HepG2 (cell line): ENCODE results near the gene RRM2.

Experiments used
- CTCF ChIP-seq: sonication (generic); formaldehyde crosslinking; IDR thresholded peaks from 2 replicates; pipeline ENCODE4 v1.5.0; 2020; ENCODE audit warnings: mild to moderate bottlenecking, missing genetic modification reagents, moderate library complexity
- FOSL2 ChIP-seq: sonication (generic); formaldehyde crosslinking; IDR thresholded peaks from 2 replicates; pipeline ENCODE4 v1.4.0; 2020; ENCODE audit warnings: missing genetic modification reagents
- MZF1 ChIP-seq: sonication (generic); formaldehyde crosslinking; IDR thresholded peaks from 2 replicates; pipeline ENCODE4 v1.8.1; 2023; ENCODE audit warnings: mild to moderate bottlenecking, missing genetic modification reagents, borderline replicate concordance
- NR2F6 ChIP-seq, 2 experiments: IDR thresholded peaks; 2 replicates each; pipeline ENCODE4 v1.6.1; 2016; ENCODE audit warnings: antibody characterized with exemption in 1 of 2, mild to moderate bottlenecking in 1 of 2
- POLR2A ChIP-seq, 2 experiments: IDR thresholded peaks; 2 replicates each; pipeline ENCODE4 v1.6.1; 2011; ENCODE audit warnings: low read depth in 2 of 2, low read length in 2 of 2, mild to moderate bottlenecking in 1 of 2, moderate library complexity in 1 of 2; ENCODE audit not compliant: insufficient read depth in 1 of 2
- ZFP41 ChIP-seq: sonication (generic); formaldehyde crosslinking; IDR thresholded peaks from 2 replicates; pipeline ENCODE4 v1.4.0; 2020; ENCODE audit warnings: mild to moderate bottlenecking, missing genetic modification reagents, borderline replicate concordance
- ZFX ChIP-seq: sonication (generic); formaldehyde crosslinking; IDR thresholded peaks from 2 replicates; pipeline ENCODE4 v1.4.0; 2020; ENCODE audit warnings: mild to moderate bottlenecking, low read depth, missing genetic modification reagents, moderate library complexity

GRCh38 chr2:10174173-10174572, 51.6 kb downstream of the RRM2 start:
- TF ChIP-seq NR2F6 (IDR thresholded peaks at IDR 0.05) (no peak), NR2F6 (CRISPR knock-in tag; IDR thresholded peaks at IDR 0.05) (no peak), CTCF (CRISPR knock-in tag) (no peak), POLR2A (IDR thresholded peaks at IDR 0.05; ENCODE audit: insufficient read depth in 1 of 2, low read depth in 2 of 2, low read length in 2 of 2) (no peak), FOSL2 (no peak), MZF1 (CRISPR knock-in tag) (no peak), ZFP41 (no peak), ZFX (CRISPR knock-in tag) (no peak)
